Endothelial cell of umbilical vein (primary cell): ENCODE data around the gene C1orf174. TPM values are rescaled to one million over a fixed set of nuclear protein-coding genes. Genes with fewer than 3 reads are reported as not detected.

Experiments
- BruUV-seq: library from RNA; stranded (reverse); fragments of 400-500 nt; replicated peaks from 2 replicates; lab custom pipeline; 2021; lab: Mats Ljungman, UMichigan
- CTCF ChIA-PET: fragments of 300-600, 350-600 bp; sonication (Branson Sonifier 250); formaldehyde crosslinking; loops from one replicate; lab custom pipeline; 2021; ENCODE audit warnings: antibody characterized with exemption, inconsistent platforms; lab: Charles Lee
- POLR2A ChIA-PET: fragments of 300-600, 350-600 bp; sonication (Branson Sonifier 250); formaldehyde crosslinking; loops from one replicate; lab custom pipeline; 2021; ENCODE audit warnings: antibody characterized with exemption, inconsistent platforms; lab: Charles Lee
- DNase-seq: peaks from one replicate; pipeline ENCODE4 v3.0.0-alpha.2; 2011; ENCODE audit warnings: low read depth, low spot score
- FAIRE-seq: peaks from 2 replicates; lab custom pipeline; 2011; peaks lifted over from hg19 to GRCh38; lab: Jason Lieb, UNC
- H2AFZ ChIP-seq: 2 replicates; pipeline ENCODE4 v1.6.0; 2012; ENCODE audit warnings: low read depth, low read length, control low read depth, inconsistent platforms
- H3K27ac ChIP-seq: 2 replicates; pipeline ENCODE4 v1.5.1; 2011; ENCODE audit warnings: low read depth, mild to moderate bottlenecking, control low read depth, low read length, moderate library complexity; ENCODE audit not compliant: insufficient read depth
- H3K27me3 ChIP-seq, 2 experiments: 2 replicates each; pipeline versions ENCODE4 v1.6.0 to v1.6.1; 2011; ENCODE audit warnings: low read length in 2 of 2, mixed read lengths in 1 of 2; ENCODE audit not compliant: control insufficient read depth in 2 of 2, insufficient read depth in 2 of 2
- H3K36me3 ChIP-seq, 2 experiments: 2 replicates in 1 of 2; 3 replicates in 1 of 2; pipeline ENCODE4 v1.5.1; 2011; ENCODE audit warnings: low read length in 2 of 2, mild to moderate bottlenecking in 1 of 2, moderate library complexity in 1 of 2; ENCODE audit not compliant: control insufficient read depth in 2 of 2, insufficient read depth in 2 of 2; ENCODE audit errors: extremely low read depth in 1 of 2
- H3K4me1 ChIP-seq: 3 replicates; pipeline ENCODE4 v1.5.1; 2011; ENCODE audit warnings: mild to moderate bottlenecking, low read length; ENCODE audit not compliant: control insufficient read depth, insufficient read depth; ENCODE audit errors: extremely low read depth
- H3K4me2 ChIP-seq: 2 replicates; pipeline ENCODE4 v1.6.1; 2011; ENCODE audit warnings: low read length, control low read depth, mixed read lengths; ENCODE audit not compliant: insufficient read depth
- H3K4me3 ChIP-seq, 3 experiments: fragments of 200-600 bp in 1 of 3; sonication (generic), shearing (Covaris generic) in 1 of 3; replicated peaks in 1 of 3; 2 replicates each; pipeline ENCODE4 v1.5.1; 2011 to 2016; ENCODE audit warnings: control low read depth in 3 of 3, low read length in 3 of 3, mild to moderate bottlenecking in 2 of 3, inconsistent platforms in 1 of 3, low read depth in 1 of 3, moderate library complexity in 1 of 3; ENCODE audit not compliant: insufficient read depth in 1 of 3
- H3K79me2 ChIP-seq: 2 replicates; pipeline ENCODE4 v1.6.0; 2012; ENCODE audit warnings: low read length, inconsistent platforms; ENCODE audit not compliant: control insufficient read depth, insufficient read depth
- H3K9ac ChIP-seq: replicated peaks from 2 replicates; pipeline ENCODE3; 2011; ENCODE audit warnings: low read length, control low read depth; ENCODE audit not compliant: insufficient read depth; ENCODE audit errors: extremely low read depth
- H3K9me1 ChIP-seq: replicated peaks from 3 replicates; pipeline ENCODE4 v1.6.0; 2011; ENCODE audit warnings: mild to moderate bottlenecking, low read length; ENCODE audit not compliant: control insufficient read depth, insufficient read depth; ENCODE audit errors: extremely low read depth
- H3K9me3 ChIP-seq: replicated peaks from 2 replicates; pipeline ENCODE4 v1.5.1; 2012; ENCODE audit warnings: low read length, inconsistent platforms; ENCODE audit not compliant: control insufficient read depth, insufficient read depth
- H4K20me1 ChIP-seq: replicated peaks from 2 replicates; pipeline ENCODE3; 2011; ENCODE audit warnings: mild to moderate bottlenecking, low read length; ENCODE audit not compliant: control insufficient read depth, insufficient read depth; ENCODE audit errors: extremely low read depth
- EZH2 ChIP-seq: IDR thresholded peaks from 2 replicates; pipeline ENCODE4 v1.6.1; 2012; ENCODE audit warnings: borderline replicate concordance, low read depth, mild to moderate bottlenecking, moderate library complexity, low read length, inconsistent platforms; ENCODE audit not compliant: severe bottlenecking
- FOS ChIP-seq: IDR thresholded peaks from 2 replicates; pipeline ENCODE4 v1.6.1; 2011; ENCODE audit warnings: mild to moderate bottlenecking, low read length, moderate library complexity, borderline replicate concordance; ENCODE audit not compliant: insufficient read depth
- GATA2 ChIP-seq: IDR thresholded peaks from 2 replicates; pipeline ENCODE4 v1.7.0; 2011; ENCODE audit warnings: low read depth, mild to moderate bottlenecking, moderate library complexity, mixed read lengths, low read length; ENCODE audit not compliant: insufficient read length, insufficient read depth
- JUN ChIP-seq: IDR thresholded peaks from 2 replicates; pipeline ENCODE4 v1.6.1; 2011; ENCODE audit warnings: borderline replicate concordance, low read depth; ENCODE audit not compliant: insufficient read length, insufficient read depth
- MYC ChIP-seq: IDR thresholded peaks from one replicate; pipeline ENCODE4 v1.6.1; 2011; ENCODE audit warnings: mild to moderate bottlenecking, low read depth, low read length
- POLR2A ChIP-seq: IDR thresholded peaks from 2 replicates; pipeline ENCODE4 v1.6.1; 2012; ENCODE audit warnings: low read depth, mild to moderate bottlenecking, control low read depth, low read length
- POLR2AphosphoS5 ChIP-seq: IDR thresholded peaks from 2 replicates; pipeline ENCODE4 v1.6.1; 2012; ENCODE audit warnings: low read depth, mild to moderate bottlenecking, control low read depth, low read length, moderate library complexity; ENCODE audit not compliant: insufficient read depth
- dilution Hi-C: fragments of 300-500 bp; cut with MboI; formaldehyde crosslinking; loops from one replicate; pipeline ENCODE4 v1.15.0; 2019; ENCODE audit warnings: low sequenced_read_pairs; ENCODE audit not compliant: extremely low pct_ligation_motif_present
- intact Hi-C: fragments of 100-400 bp; cut with micrococcal nuclease; formaldehyde crosslinking; loops from one replicate; pipeline ENCODE4 v1.10.0; 2022
- polyA plus RNA-seq, 4 experiments: library from polyadenylated mRNA; depleted of rRNA in 3 of 4; stranded (reverse) in 3 of 4; unstranded in 1 of 4; fragments of >200 nt; gene quantifications; 2 replicates each; pipeline versions ENCODE4 v1.2.1 to v1.2.3, GENCODE V29; 2011 to 2012; ENCODE audit warnings: missing spikeins in 1 of 4
- total RNA-seq: library from RNA; stranded (reverse); gene quantifications from 2 replicates; pipeline ENCODE4 v1.2.3, GENCODE V29; 2021
- TF ChIP-seq, protein P1 (sequence below): IDR thresholded peaks from 2 replicates; pipeline ENCODE4 v1.6.1; 2011; ENCODE audit not compliant: insufficient read depth, insufficient read length
- TF ChIP-seq, protein P2 (sequence below), 2 donors: IDR thresholded peaks; 1 replicate in 1 of 2; 2 replicates in 1 of 2; pipeline ENCODE4 v1.5.1; 2011; ENCODE audit warnings: low read length in 2 of 2, mild to moderate bottlenecking in 2 of 2, moderate library complexity in 2 of 2, control low read depth in 1 of 2, inconsistent platforms in 1 of 2, low read depth in 1 of 2; ENCODE audit not compliant: insufficient read depth in 1 of 2; ENCODE audit errors: extremely low read depth in 1 of 2

The C1orf174 gene
- total and polyA plus RNA-seq, 2 donors (not counting 3 experiments of a cell fraction or from before 2014, with no cell fraction given) = 28.0 to 31.7 TPM

DNA sequence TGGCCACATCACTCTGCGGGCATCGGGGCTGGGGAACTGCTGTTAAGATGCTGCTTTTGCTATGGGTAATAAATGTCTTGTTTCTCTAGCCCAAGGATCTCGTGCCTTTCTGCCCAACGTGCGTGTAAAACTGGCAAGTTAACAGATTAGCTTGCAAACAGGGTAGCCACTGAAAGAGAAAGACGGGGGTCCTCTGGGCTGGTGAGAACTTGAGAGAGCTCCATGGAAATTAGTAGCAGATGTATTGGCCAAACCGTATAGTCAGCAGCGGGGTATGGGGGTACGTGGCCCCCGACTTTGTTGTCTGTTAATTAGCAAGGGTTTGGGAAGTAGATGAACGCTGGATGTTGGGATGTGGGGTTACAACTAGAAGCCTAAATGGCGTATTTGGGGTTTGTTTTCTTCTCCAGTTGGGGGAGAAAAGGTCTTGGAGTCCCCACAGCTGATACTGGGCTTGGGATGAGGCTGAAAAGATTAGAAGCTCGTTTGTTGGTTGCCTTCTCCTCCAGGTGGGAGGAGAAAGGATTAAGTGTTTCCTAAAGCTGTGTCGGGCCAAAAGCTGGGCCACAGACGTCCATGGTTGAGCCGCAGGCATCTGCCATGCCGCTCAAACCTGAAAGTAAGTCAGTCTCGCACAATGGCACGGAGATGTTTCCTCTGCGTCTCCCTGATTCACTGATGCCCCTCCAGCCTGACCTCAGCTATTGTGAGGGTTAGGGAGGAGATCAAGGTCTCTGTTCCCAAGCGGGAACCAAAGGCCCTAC is 32.3 kb upstream of the C1orf174 start:
- Histone ChIP-seq H3K4me3 (no peak overlapping the region), H3K9ac (no peak overlapping the region), H3K79me2 (no peaks in the 10 kb centered on the region), H3K27ac (no peak overlapping the region), H3K36me3 (no peaks in the 10 kb centered on the region), H3K4me2 (no peak overlapping the region), H4K20me1 (no peaks in the 10 kb centered on the region), H2AFZ (no peak overlapping the region), H3K9me1 (no peaks in the 10 kb centered on the region), H3K27me3 (no peaks in the 10 kb centered on the region), H3K9me3 (no peaks in the 10 kb centered on the region), H3K4me1 (no peaks in the 10 kb centered on the region)
- dilution Hi-C loops (no loop called here), intact Hi-C loops (no loop called here)
- POLR2A ChIA-PET = no interaction called here
- no peak for DNase-seq
- no peak for FAIRE-seq
- no peak for TF ChIP-seq JUN
- no peak for TF ChIP-seq POLR2AphosphoS5
- TF ChIP-seq GATA2 = no peak
- TF ChIP-seq FOS = no peak
- TF ChIP-seq EZH2 = no peak
- TF ChIP-seq, protein P1, sequence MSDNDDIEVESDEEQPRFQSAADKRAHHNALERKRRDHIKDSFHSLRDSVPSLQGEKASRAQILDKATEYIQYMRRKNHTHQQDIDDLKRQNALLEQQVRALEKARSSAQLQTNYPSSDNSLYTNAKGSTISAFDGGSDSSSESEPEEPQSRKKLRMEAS = no peak
- TF ChIP-seq, protein P2, sequence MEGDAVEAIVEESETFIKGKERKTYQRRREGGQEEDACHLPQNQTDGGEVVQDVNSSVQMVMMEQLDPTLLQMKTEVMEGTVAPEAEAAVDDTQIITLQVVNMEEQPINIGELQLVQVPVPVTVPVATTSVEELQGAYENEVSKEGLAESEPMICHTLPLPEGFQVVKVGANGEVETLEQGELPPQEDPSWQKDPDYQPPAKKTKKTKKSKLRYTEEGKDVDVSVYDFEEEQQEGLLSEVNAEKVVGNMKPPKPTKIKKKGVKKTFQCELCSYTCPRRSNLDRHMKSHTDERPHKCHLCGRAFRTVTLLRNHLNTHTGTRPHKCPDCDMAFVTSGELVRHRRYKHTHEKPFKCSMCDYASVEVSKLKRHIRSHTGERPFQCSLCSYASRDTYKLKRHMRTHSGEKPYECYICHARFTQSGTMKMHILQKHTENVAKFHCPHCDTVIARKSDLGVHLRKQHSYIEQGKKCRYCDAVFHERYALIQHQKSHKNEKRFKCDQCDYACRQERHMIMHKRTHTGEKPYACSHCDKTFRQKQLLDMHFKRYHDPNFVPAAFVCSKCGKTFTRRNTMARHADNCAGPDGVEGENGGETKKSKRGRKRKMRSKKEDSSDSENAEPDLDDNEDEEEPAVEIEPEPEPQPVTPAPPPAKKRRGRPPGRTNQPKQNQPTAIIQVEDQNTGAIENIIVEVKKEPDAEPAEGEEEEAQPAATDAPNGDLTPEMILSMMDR (IDR thresholded peaks at IDR 0.05; ENCODE audit: extremely low read depth in 1 of 2, insufficient read depth in 1 of 2, low read depth in 1 of 2, low read length in 2 of 2) = no peak
- TF ChIP-seq POLR2A = no peak
- no peak for TF ChIP-seq MYC
- CTCF ChIA-PET = no interaction called here
- no TSS peak for BruUV-seq
